GM21515 (cell line): Measurements from ENCODE around the gene B4GAT1.
A peak's percentile ranks its signal among the peaks of the same experiment; 100 is the strongest.
"Not testable (repeated sequence)": the region's sequence is repeated elsewhere in the genome, so short reads cannot be mapped to it uniquely, and the experiment has no call there.

Experiments used
- ATAC-seq: cut with Tn5 transposase; IDR thresholded peaks from one replicate; pipeline ENCODE4 v1.9.1; 2021; ENCODE audit not compliant: unreplicated experiment

Gene B4GAT1

DNA sequence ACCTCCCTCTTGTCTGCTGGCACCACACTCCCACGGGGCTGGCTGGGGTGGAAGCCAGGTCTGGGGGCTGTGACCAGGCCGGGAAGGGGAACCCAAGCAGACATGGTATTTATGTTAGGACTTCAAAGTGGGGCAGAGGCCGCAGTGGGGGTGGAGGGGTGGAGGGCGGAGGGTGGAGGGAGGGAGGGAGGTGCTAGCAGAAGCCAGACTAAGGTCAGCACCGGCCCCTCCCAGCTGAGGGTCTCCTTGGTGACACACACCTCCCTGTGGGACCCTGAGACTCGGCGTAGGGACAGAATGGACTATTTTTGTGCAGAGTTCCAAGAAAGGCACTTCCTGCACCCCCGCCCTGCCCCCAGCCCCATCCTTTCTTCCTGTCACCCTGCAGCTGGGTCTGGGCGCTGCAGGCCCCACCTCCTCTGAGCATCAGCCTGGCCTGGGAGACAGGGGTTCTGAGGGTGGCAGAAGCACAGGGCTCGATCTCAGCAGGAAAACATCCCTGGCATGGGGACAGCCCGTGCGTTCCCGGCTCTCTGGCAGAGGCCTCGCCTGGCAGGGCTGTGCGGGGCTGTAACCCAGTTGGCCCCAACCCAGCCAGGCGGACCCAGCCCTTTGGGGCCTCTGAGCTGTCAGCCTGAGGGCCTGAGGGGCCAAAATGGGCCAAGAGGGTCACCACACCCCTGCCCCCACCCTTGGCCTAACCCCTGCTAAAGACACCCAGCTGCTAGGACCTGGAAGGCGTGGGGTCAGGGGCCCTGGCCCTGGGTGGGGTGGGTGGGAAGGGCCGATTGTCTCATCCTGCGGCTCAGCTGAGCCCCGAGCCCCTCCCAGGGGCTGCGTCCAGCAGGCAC lies 20.9 kb downstream of the B4GAT1 start:
- no peak for ATAC-seq

DNA sequence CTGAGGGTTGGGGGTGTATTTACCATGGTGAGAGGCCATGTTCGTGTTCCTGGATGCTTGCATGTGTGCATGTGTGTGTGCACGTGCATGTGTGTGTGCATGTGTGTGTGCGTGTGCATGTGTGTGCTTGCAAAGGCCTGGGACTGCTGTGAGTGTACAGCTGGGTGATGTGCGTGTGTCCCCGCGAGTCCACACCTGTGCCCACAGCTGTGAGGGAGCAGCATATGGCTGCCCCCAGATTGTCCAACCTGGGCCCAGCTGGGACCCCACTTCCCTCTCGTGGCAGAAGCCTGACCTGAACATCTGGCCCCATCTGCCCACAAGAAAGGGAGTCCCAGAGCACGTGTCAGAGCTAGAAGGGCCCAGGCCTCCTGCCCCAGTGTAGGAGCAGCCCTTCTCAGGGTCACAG lies 22.2 kb downstream of the B4GAT1 start:
- ATAC-seq = no peak

DNA sequence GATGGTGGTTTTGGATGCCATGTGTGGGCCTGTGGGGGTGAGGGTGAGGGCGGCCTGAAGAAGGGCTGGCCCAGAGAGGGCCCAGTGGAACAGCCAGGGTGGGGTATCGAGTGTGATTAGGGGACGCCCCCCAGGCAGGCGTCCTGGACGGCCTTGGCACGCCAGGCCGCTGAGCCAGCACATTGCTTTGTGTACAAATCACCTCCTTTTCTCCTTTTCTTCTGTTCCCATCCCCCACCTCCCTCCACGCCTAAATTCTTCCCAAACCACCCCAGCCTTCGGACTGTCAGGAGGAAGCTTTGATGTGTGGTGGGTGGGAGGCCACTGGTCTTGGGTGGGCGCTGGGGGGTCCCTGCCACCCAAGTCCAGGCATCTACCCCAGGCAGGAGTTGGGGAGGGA lies 22.8 kb downstream of the B4GAT1 start:
- no peak for ATAC-seq

DNA sequence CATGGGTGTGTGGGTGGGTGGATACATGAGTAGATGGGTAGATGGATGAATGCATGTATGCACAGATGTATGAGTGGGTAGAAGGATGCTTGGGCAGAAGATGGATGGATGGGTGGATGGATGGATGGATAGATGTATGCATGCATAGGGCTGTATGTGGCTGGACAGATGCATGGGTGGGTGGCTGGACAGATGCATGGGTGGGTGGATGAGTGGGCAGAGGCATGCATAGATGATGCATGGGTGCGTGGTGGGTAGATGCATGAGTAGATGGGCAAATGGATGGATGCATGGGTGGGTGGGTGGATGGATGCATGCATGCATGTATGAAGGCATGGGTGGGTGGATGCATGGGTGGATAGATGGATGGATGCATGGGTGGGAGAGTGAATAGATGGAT lies 23.7 kb downstream of the B4GAT1 start:
- ATAC-seq = no peak

DNA sequence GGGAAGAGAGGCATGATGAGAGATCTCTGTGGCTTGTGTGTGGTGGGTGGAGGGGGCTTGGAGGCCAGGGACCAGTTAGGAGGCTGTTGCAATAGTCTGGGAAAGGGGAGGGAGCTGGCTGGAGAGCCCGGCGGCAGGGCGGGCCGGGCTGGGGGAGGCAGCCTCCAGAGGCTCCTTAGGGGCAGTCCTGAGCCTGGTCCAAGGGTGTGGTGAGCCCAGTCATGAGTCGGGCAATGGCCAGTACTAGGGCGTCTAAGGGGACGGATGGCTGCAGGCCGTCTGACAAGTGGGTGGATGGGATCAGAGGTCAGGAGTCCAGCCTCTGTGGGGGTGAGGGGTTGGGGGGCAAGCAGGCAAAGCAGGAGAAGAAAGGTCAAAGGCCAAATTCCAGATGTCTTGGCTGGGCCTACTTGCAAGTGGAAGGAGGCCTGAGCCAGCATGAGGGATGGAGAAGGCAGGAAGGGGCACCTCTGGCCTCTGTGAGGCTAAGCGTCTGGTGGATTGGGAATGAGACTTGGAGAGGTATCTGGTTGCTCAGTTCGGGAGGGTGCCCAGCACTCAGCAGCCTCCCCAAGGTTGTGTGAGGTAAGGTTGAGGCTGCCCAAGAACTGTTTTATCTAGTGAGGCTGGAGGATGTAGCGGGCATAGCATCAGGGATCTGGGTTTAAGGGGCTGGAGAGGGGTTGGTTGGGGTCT lies 24.5 kb downstream of the B4GAT1 start:
- ATAC-seq = no peak

DNA sequence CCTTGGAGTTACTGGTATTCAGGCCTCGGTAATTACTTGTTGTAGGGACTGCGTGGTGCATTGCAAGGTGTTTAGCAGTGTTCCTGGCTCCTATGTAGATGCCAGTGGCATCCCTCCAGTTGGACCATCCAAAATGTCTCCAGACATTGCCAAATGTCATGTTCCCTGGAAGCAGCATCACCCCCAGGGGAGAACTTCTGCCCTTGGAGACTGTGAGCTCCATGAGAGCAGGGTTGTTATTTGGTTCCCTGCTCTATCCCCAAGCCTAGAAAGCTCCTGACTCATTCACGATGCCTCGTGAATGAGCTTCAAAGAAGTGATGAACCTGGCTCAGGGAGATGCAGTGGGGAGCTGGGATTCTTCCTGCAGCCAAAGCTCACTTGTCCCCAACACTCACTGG lies 25.8 kb downstream of the B4GAT1 start:
- ATAC-seq = no peak

DNA sequence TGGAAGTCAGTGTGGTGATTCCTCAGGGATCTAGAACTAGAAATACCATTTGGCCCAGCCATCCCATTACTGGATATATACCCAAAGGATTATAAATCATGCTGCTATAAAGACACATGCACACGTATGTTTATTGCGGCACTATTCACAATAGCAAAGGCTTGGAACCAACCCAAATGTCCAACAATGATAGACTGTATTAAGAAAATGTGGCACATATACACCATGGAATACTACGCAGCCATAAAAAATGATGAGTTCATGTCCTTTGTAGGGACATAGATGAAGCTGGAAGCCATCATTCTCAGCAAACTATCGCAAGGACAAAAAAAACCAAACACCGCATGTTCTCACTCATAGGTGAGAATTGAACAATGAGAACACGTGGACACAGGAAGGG lies 26.7 kb downstream of the B4GAT1 start:
- ATAC-seq = not testable (repeated sequence)

DNA sequence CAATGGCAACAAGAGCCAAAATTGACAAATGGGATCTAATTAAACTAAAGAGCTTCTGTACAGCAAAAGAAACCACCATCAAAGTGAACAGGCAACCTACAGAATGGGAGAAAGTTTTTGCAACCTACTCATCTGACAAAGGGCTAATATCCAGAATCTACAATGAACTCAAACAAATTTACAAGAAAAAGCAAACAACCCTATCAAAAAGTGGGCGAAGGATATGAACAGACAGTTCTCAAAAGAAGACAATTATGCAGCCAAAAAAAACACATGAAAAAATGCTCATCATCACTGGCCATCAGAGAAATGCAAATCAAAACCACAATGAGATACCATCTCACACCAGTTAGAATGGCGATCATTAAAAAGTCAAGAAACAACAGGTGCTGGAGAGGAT lies 27.1 kb downstream of the B4GAT1 start:
- ATAC-seq = not testable (repeated sequence)

DNA sequence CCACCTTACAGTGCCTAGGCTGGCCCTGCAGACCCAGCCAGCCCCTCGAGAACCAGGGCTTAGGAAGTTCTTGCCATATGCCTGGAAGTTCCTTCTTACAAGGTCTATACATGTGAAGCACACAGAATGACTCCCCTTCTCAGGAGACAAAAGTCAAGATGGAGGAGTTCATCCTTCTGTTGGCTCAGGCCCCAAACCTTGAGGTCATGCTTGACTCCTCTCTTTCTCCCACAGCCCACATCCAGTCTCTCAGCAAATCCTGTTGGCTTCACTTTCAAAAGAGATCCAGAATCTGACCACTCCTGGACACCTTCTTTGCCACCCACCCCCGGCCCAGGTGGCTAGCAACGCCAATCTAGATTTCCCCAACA lies 28.8 kb downstream of the B4GAT1 start:
- ATAC-seq = no peak

DNA sequence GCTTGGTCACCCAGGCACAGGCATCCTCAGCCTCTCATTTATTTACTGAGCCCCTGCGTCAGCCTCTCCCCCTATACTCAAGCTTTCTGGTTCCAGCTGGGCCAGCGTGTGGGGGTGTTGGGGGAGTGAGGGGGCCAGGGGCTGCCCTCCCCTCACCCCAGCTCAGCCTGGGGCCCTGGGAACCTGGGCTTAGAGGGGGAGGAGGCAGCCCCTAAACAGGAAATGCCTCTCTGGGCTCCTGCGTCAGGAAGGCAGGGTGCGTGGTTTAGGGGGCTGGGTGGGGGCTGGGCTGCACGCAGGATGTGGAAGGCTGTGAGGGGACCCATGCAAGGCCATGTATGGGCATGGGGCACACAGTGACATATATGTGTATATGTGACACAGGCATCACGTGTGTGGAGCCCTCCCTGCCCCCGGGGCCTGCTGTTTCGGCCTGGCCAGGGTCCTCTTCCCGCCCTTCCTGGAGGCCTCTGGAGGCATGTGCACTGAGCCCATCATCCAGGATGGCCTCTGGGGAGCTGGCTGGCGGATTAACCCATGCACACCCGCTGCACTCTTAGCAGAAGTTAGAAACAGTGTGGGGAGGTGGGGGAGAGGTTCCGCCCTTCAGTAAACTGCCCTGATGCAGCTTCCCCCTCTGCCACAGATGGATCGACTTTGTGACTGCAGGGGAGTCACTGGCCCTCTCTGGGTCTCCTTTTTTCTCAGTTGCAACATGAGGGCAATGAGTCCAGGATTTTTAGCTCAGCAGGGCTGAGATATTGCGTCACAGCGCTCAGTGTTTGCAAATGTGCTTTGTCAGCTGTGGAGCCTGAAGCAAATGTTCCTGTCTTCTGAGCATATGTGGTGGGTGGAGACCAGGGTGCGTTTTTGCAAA lies 29.5 kb downstream of the B4GAT1 start:
- no peak for ATAC-seq

DNA sequence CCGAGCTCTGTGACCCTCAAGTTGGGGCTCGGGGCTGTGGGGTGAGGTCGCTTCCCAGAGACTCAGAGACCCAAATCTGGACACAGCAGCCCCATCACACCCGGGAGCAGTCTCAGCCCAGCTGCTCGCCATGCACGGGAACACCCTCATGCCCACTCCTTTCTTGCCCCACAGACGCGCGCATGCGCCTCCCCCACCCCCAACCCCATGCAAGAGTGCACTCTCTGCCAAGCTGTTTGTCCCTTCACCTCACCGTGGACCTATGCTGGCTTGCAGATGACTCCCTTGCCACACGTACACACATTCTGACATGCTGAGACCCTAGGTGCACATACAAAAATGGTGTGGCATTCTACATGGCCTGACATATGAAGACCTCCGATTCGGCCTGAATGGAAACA lies 30.1 kb downstream of the B4GAT1 start:
- ATAC-seq = no peak

DNA sequence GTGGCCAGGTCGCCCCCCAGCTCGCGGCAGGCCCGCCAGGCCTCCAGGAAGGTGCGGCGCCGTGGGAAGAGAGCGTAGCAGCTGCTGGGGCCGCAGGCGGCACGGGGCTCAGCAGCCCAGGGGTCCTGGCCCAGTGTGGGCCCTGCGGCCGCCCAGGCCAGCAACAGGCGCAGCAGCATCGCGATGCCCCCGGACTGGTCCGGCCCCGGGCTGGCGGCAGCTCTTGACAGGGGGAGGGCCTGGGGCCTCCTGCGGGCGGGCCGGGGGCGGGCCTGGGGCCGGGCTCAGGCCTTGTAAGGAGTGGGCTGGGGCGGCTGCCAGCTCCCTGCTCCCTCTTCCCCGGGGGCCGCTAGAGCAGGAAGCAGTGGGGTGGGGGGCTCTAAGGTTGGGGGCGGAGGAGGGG lies 30.6 kb downstream of the B4GAT1 start, which contains the start of gene CD248:
Gene CD248 (minus strand): TSS at position 196 of the 403 bp plus-strand sequence. CDS start 17 bp downstream, at position 179.
- ATAC-seq = no peak

DNA sequence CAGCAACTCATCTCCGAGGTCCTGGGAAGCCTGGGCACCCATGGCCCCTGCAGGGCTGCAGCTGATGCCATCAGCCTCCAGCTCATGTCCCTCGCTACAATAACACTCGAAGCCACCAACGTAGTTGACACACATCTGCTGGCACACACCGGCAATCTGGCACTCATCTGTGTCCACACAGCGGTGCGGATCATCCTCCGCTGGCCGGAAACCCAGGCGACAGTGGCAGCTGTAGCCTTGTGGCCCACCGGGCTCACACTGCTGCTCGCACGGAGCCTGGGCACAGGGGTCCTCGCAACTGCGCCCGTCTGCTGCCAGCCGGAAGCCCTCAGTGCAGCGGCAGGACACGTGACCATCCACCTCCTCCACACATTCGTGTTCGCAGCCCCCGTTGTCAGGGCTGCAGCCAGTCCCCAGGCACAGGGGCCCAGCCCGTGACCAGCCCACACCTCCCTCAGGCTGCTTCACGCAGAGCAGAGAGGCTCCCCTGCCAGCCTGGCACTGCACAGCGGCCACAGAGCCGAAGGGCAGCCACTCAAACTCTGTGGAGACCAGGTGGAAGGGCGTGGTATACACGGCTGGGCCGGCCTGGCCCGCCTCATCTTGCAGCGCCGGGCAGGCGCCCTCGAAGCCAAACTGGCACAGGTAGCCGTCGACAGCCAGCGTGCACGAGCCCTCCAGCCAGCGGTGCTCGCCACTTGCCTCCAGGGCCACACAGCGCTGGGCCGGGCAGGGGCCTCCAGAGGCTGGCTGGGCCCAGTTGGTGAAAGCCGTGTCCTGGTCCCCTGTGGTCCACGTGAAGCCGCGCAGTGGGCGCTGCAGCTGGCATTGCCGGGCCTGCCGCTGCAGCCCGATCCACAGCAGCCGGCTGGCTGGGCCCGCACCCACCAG lies 31.3 kb downstream of the B4GAT1 start:
- ATAC-seq = no peak

DNA sequence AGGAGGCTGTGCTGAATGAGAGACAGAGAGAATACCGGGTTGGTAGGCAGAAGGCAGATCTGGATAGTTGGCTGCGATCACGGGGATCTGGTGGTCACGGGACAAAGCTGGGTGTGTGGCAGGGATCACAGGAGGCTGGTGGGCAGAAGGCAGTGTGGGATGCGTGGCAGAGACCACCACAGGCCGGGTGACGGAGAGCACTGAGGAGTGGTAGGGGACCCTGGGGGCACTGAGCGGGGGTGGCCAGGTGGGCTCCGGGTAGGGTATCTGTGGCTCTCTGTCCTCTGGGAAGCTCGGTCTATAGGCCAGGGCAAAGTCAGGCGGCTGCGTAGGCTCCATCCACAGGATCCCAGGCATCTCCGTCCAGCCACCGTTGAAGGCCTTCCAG lies 31.9 kb downstream of the B4GAT1 start:
- ATAC-seq = no peak

DNA sequence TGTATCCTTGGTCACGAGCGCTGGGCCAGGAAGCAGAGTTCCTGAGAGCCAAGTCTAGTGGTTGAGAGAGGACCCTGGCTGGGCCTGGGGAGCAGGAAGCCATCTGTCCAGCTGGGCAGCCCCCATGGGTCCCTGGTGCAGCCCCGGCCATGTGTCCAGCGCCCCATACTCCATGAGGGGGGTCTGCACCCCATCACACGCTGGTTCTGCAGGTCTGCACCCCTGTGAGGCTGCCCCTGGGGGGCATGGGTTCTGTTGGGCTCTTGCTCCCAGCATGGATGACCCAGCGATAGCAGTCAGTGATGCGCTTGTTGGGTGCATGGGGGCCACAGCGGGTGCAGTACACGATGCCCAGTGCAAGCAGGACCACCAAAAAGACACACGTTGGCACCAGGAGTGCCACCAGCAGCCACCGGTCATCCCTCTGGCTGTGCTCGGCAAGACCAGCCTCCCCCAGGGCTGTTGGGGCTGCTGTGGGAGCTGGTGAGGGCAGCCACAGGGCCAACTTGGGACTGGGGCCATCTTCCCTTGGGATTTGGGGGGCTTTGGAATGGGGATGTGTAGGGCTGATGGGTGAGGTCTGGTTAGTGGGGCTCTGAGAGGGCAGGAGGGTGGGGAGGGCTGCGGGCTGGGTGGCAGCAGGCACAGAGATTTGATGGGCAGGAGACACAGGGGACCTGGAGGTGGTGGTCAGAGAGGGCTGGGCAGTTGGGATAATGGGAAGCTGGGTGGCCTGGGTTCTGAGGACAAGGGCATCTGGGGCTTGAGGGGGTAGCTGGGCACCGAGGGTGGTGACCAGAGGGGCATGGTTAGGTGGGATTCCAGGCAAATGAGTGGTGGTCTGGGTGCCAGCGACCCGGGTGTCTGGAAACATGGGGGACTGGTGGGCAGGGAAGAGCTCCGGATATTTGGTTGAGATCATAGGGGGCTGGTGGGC lies 32.6 kb downstream of the B4GAT1 start:
- ATAC-seq = no peak

DNA sequence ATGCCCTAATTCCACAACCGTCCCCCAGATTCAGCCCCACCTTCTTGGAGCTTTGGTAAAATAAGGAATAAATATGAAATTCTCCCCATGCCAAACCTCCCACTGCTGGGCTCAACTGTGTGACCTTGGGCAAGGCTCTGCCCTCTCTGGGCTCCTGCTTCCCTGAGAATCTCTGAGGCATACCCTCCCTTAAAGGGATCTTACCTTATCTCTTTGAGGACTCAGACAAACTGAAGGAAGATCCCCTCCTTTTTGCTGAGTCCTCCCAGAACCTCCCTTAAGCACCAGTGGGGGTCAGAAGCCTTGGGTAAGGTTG lies 33.3 kb downstream of the B4GAT1 start:
- ATAC-seq = no peak

DNA sequence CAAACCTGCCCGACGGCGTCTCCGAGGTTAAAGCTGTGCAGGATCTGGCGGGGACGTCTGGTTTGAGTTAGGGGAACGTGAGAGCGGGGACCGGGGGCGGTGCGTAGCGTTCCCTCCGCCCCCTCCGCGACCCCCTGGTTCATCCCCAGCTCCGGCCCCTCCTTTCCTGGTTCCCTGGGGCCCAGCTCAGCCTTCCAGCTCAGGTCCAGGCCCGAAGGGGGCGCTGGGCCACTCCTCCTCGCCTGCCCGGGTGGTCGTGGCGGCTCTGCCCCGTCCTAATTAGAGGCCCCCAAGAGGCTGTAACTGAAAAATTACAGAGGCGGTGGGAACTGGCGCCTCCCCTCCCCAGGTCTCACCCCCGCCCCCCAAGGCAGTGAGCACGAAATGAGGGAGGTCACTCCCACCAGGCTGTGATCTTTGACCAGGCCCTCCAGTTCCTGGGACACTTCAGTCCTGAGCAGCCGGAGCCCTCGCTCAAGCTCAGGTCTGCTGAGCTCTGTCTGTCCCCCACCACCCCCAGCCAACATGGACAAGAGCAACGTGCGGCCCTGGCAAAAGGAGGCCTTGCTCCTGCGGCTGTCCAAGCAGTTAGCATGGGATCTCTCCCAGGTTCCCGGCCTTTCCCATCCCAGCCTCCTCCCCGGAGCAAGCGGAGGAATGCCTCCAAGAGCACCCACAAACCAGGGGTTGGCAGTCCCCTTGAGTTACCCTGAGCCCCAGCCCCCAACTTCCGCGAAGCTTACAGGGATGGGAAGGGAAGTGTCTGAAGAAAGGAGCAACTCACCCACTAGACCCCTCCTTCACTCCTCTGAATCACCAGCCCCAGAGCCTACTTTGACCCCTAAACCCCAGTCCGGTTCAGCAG lies 33.9 kb downstream of the B4GAT1 start:
- ATAC-seq = no peak

DNA sequence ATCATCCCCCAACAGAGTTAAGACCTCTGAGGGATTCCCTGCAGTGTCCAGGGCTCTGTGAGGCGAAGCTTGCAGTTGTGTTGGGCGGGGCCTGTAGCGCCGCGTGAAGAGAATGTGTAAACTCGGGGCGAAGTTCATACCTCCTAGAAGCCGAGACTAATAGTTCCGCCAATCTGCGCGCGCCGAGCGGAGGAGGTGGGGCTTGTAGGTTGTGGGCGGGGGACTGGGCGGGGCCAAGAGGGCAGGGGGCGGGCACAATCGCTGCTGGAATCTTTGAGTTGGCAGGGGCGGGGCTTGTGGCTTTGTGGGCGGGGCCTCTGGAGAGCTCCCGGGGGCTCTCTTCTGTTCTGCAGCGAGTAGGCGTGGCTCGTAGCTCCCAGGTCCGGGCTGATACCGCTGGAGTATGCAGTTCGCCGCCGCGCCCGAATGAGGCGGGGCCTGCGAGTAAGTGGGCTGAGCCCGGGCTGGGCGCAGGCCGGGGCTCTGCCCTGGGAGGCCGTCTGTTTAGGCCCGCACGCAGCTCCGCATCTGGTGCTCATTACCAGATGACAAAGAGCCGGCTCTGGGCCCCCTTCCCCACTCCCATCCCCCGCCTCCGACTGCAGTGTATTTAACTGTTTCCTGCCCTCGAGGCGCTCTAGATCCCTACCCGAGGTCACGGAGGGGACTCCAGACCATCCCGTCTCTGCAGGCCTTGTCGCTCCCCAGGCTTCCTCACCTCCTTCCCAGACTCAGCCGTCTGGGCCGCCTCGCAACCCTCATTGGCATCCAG lies 34.7 kb downstream of the B4GAT1 start:
- peak; percentile 68 for ATAC-seq
